HG02970 (cell line): Measurements from ENCODE around the gene INPP4B.
"Not testable (repeated sequence)": the region's sequence is repeated elsewhere in the genome, so short reads cannot be mapped to it uniquely, and the experiment has no call there.

Experiments used
- ATAC-seq: cut with Tn5 transposase; IDR thresholded peaks from one replicate; pipeline ENCODE4 v1.9.1; 2021; ENCODE audit warnings: mild to moderate bottlenecking, moderate library complexity, moderate number of reproducible peaks; ENCODE audit not compliant: unreplicated experiment, low FRiP score

INPP4B gene

DNA sequence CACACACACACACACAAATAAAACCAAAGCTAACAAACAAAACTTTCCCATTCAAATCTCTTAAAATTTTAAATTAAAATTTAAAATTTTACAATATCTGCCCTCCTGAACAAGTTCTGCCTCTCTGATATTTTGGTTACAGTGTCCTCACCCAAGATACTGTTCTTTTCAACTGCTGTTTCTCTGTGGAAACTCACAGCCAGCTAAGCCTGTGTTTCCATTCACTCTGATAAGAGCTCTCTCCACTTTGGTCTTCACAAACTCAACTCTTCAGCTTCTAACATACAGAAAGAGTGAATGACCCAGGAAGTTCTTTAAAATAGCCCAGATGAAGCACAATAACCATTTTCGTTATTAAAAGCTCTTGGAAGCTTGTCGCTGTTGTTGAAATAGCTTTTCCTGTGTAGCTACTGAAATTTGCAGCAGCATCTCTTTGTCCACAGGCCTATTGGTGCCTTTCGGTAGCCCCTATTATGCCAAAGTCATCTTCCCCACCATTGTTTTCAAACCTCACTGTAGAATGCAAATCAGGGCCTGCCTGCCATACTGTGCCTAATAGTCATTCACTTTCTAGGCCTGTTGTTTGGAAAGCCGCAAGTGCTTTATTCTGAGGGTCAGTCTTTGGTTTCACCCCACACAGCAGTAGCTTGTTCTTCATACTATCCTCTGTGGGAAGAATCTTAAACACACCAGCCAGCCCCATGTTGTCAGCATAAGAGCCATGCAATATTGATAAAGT is 19.4 kb downstream of the INPP4B start:
- no peak for ATAC-seq

DNA sequence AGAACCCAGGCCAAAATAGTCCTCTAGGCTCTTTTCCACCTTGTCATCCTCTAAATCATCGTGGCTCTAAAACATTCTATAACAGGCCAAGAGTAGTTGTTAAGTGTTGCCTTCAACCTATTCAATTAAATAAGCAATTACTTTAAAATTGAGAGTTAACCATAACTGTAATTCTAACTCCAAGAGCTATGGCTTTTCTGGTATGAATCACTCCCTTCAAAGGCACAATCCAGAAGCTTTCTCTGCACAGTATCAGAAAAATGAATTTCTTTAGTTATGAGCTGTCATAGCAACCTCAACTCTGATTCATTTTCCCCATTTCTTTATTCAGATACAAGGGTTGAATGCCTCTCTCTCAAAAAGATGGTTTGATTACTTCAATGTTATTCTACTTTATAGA is 21.7 kb downstream of the INPP4B start:
- no peak for ATAC-seq

DNA sequence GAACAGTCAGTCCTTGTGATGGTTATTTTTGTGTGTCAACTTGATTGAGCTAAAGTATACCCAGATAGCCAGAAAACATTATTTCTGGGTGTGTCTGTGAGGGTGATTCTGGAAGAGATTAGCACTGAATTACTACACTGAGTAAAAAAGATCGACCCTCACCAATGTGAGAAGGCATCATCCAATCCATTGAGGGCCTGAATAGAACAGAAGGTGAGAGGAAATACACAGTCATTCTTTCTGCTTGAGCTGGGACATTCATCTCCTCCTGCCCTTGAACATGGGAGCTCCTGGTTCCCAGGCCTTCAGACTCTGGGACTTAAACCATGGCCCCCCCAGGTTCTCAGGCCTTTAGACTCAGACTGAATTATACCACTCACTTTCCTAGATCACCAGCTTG is 22.3 kb downstream of the INPP4B start:
- ATAC-seq: no peak

DNA sequence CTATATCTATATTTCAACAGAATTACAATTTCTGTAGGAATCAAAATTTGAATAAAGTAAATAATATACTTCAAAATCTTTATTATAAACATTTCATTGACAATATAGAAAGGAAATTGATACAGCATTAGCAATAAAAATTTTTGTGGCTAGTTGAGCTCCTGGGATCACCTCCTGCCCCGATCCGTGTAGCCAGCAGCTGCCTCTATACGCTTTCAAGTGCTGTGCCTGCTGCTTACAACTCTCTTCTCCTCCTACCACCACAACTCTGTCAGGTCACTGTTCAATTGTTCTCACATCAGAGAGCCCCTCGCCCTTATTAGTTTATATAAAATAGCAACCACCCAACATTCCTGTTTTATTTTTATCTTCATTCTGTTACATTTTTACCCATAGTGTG is 27.6 kb downstream of the INPP4B start:
- no peak for ATAC-seq

DNA sequence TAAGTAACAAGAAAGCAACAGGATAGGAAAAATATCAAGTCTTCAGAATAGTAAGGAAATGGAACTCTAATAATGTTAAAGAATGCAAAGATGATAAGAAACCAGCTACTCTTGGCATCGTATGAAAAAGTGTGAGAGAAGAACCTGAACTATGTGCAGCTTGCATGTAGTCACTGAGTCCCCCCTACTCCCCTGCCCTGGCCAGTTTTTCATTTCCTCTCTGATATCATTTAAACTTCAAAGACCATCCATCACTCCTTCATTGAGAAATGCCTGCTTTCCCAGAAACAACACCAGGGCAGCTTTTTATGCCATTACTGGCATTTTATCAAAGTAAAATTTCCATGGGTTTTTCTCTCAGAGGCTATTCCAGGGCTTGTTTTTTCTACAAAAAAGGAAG is 28.1 kb downstream of the INPP4B start:
- no peak for ATAC-seq

DNA sequence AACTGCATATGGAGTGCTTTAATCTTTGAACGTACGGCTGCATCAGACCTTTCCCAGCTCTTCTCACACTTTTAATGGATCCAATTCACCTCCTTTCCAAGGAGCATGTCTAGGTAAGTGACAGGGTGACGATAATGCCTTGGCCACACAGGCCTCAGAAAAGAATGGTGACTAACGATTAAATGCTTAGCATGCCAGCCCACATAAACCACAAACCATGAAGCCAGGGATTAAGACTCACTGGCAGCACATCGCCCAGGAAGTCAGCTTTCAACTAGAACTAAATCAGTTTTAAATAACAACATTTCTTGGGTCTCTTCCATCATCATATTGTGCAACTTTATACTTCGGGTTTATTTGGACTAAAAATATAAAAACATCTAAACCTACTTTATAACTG is 28.7 kb downstream of the INPP4B start:
- no peak for ATAC-seq

DNA sequence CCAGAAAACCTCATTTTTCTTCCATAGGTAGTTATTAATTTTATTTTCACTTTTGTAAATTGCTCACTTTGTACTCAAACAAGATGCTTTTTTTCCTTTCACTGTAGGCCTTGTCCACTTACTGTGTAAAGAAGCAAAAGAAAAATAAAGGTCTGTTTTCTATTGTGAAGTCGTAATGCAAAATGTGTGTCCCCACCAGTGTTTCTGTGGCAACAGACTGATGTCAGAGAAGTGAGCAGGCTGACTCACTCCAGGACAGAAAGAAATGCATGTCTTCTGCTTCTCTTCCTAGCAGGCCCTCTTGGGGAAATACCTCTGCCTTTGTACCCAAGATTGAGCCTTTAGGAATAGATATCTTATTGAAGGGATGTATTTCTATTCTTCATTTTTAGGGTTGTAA is 30.3 kb downstream of the INPP4B start:
- ATAC-seq: no peak

DNA sequence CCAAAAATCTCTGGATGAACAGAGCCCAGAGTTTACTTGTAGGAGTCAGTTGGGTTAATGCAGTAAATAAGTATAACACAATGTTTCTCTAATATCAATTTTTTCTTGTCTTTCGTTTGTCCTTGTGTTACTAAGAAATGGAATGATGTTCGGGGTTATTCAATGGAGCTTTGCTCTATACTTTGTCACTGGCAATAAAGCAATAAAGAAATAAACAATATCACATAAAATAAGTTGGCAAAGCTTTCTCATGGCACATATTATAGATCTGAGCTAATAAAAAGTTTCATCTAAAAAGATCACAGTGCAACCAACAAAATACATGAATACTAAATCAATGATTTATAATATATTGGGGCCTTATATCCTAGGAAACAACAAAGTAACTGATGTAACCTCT is 32.7 kb downstream of the INPP4B start:
- no peak for ATAC-seq

DNA sequence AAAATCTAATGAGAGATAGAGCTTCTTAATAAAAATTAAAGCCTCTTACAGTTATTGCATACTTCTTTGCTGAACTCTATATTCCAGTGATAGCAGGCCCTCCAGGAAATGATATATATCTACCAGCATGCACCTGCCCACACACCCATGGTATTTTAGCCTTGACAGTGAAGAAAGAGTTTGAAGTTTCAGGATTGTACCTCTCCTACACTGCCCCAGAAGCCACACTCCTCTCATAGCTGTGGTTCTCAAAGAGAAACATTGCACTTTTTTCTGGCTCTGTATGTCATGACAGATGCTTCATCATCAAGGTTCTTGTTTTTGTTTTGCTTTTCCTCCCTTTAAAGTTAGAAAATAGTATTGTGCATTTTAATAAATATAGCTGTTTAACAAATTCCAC is 34.0 kb downstream of the INPP4B start:
- ATAC-seq: no peak

- ATAC-seq: no peak
Observed at GRCh38 chr4:142811034-142811433, 35.1 kb downstream of the INPP4B start.

DNA sequence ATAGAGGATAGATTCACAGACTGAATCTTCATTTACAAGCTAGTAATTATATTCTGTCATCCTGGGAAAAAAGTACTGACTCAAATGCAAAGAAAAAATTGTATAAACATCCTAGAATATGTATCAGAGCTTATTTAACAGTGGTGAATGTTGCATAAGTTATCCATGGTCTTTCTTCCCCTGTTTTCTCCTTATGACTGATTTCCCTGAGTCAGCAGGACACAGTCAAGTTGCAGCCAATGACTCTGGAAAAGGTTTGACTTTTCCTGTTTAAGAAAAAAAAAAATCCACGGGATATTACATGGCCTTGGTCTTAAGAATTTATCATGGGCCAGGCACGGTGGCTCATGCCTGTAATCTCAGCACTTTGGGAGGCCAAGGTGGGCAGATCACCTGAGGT is 36.5 kb downstream of the INPP4B start:
- ATAC-seq: no peak

- ATAC-seq: not testable (repeated sequence)
Observed at GRCh38 chr4:142803879-142804278, 42.2 kb downstream of the INPP4B start.

- no peak for ATAC-seq
Observed at GRCh38 chr4:142801966-142802365, 44.1 kb downstream of the INPP4B start.

DNA sequence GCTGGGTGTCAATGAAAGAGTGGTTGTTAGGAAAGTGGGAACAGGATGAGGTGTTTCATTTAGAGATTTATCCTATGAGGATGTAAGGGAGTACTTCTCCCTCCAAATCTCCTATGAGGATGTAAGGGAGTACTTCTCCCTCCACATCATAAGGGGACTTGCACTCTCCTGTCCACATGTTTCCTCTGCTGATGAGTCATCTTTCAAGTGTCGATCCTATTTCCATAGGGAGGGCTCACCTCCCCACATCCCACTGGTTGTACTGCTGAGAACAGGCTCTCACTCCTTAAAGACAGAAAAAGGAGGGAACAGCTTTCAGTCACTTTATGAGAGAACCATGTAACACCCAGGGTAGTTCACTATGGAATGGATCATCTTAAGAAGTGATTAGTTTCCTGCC is 65.0 kb downstream of the INPP4B start:
- ATAC-seq: no peak

DNA sequence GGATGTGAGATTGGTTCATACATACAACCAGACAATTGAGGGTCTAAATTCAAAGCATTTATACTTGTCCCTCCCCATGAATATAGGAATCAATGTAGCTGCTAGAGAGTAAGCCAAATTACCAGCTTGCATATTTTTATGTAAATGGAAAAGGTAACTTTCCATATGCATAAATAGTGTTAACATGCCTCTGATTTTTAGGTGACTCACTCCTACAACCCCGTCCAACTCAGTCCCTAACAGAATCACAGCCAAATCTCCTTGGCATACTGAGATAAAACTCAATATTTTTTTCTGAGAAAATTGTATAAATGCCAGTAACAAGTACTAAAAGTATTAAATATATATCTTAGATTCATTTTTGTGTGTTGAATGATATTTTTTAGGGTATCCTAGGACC is 67.2 kb downstream of the INPP4B start:
- ATAC-seq: no peak

DNA sequence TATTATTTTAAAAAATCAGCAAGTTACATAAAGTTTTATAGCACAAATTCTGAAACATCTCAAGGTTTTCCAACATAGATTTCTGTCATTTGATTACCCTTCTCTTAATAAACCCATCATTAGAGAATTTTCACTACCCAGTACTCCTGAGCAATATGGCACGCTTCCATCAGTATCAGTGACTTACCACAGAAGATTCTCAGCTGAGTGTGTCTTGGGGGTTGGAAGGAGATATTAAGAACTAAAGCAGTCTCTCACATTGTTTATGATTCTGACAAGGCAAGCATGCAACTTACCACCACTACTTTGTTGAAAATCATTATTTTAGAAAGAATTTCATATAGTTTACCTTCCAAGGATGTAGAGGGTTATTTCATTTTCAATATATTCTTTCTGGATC is 67.7 kb downstream of the INPP4B start:
- no peak for ATAC-seq

DNA sequence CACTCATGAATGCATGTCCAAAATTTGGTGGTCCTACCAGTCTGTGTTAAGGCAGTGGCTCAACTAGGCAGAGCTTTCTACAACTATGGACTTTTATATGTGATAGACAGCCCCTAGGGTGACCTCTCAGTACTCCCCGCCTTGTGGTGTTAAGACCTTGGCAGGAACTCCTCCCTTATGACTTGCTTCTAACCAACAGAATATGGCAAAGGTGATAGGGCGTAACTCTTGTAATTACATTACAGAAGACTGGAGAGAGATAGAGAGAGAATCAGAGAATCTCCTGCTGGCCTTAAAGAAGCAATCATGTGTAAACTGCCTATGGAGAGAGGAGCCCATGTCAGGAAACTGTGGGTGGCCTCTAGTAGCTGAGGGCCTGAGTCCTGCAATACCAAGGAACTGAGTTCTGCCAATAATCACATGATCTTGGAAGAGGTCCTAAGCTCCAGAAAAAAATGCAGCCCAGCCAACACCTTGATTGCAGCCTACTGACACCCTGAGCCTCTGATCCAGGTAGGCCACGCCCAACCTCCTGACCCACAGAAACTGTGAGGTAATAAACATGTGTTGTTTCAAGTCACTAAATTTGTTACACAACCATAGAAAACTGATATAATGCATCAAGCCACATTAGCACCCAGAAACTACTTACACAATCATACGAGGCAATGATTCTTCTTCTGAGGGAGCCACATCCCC is 68.9 kb downstream of the INPP4B start:
- ATAC-seq: no peak

- no peak for ATAC-seq
Observed at GRCh38 chr4:142776026-142776425, 70.1 kb downstream of the INPP4B start.

DNA sequence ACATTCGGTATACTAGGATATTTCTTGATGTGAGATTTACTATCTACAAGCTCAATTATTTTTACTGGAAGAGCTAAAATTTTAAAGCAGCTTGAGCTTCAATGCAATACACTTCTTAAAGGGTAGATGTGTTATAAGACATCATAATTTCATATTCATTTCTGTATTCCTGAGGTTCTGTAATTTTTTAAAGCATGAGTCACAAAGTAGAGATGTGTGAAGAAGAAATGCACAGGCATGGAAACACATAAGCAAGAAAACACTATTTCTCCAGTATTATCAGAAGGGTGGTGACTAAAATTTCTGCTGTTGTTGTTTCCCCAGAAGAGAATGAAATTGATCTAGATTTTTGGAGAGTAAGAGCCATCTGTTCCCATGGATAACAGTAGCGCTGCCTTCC is 72.6 kb downstream of the INPP4B start:
- no peak for ATAC-seq

DNA sequence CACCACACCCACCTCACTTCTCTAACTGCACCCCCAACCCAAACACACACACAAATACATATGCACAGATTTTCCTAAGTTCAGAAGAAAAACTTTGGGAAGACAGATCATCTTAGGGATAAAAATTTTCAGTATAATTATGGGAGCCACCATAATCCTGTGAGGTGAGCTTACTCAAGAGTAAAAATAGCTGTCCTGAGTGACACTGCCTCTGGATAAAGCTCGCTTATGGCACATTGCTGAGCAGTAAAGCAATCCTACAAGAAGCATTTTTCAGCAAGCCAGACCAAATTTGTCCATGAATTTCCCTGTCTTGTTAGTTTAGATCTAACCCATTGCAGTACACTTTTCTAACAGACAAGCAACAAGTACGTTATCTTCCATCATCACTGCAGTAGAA is 83.8 kb downstream of the INPP4B start:
- no peak for ATAC-seq

DNA sequence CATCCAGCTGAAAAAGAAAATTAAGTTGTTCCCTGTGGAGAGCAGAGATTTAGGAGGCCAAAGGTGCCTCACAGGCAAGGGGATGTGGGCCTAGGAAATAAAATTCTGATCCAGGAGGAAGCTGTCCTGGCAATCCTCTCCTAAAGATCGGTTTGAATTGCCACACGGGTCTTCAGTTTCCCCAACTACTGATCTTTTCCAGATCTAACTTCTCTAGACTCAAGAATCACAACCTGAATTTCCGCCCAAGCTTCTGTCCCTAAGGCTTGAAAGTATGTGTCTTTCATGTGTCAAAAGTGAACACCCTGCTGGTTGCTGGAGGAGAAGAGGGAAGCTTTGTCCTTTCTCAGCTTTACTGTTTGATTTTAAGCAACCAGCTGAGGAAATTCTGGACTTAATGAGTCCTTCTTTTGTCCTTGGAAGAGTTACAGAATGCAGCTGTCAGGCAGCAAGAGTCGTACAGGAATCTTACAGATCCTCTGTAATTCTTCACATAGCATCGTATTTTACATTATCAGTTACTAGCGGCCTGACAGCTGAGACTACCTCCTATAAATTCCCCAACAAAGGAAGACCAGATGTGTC is 93.8 kb downstream of the INPP4B start:
- no peak for ATAC-seq
